MM.1S (cell line): ENCODE results near the gene ADCK1.

Source experiments
- CTCF ChIP-seq: fragments of 300-600 bp; sonication (generic); IDR thresholded peaks from 2 replicates; pipeline ENCODE4 v1.5.1; 2016; ENCODE audit warnings: antibody characterized with exemption, low read length, mixed read lengths
- EZH2phosphoT487 ChIP-seq: fragments of 300-600 bp; sonication (generic); IDR thresholded peaks from 2 replicates; pipeline ENCODE4 v1.6.1; 2018; ENCODE audit warnings: antibody characterized with exemption, low read length

GRCh38 chr14:77870646-77871045, 70.7 kb downstream of the ADCK1 start:
- TF ChIP-seq CTCF = no peak
- no peak for TF ChIP-seq EZH2phosphoT487
